CD4-positive, alpha-beta T cell (primary cell): ENCODE results near the gene LBHD2. TPM values are rescaled to one million over a fixed set of nuclear protein-coding genes. Genes with fewer than 3 reads are reported as not detected.

Experiments used
- ATAC-seq: fragments of 200-7000 bp; cut with Tn5 transposase; one replicate; pipeline ENCODE4 v1.10.0; 2022; ENCODE audit warnings: mild to moderate bottlenecking; ENCODE audit not compliant: poor library complexity
- CTCF ChIA-PET: fragments of 350-600 bp; sonication (Branson Sonifier 250); formaldehyde crosslinking; loops from one replicate; lab custom pipeline; 2021; ENCODE audit warnings: antibody characterized with exemption, inconsistent platforms; lab: Charles Lee
- POLR2A ChIA-PET: fragments of 350-600 bp; sonication (Branson Sonifier 250); formaldehyde crosslinking; loops from one replicate; lab custom pipeline; 2021; ENCODE audit warnings: antibody characterized with exemption, inconsistent platforms; lab: Charles Lee
- DNase-seq, 14 experiments: peaks; one replicate each; pipeline ENCODE4 v3.0.0-alpha.2; 2013 to 2020; ENCODE audit warnings: mixed read lengths in 2 of 14
- H3K27ac ChIP-seq, 2 donors: one replicate each; pipeline versions ENCODE4 v1.5.1 to v1.7.0; 2013; ENCODE audit warnings: low read length in 2 of 2, low read depth in 1 of 2, mild to moderate bottlenecking in 1 of 2
- H3K27me3 ChIP-seq, 2 experiments: 1 replicate in 1 of 2; 2 replicates in 1 of 2; pipeline versions ENCODE4 v1.6.1 to v1.7.0; 2013; ENCODE audit warnings: low read length in 2 of 2, control low read depth in 1 of 2, mild to moderate bottlenecking in 1 of 2, moderate library complexity in 1 of 2; ENCODE audit not compliant: insufficient read depth in 2 of 2, control insufficient read depth in 1 of 2
- H3K36me3 ChIP-seq: one replicate; pipeline ENCODE4 v1.6.1; 2013; ENCODE audit warnings: low read length, control low read depth; ENCODE audit not compliant: insufficient read depth
- H3K4me1 ChIP-seq: one replicate; pipeline ENCODE4 v1.6.1; 2013; ENCODE audit warnings: low read length, control low read depth; ENCODE audit not compliant: insufficient read depth
- H3K4me3 ChIP-seq: one replicate; pipeline ENCODE4 v1.5.1; 2013; ENCODE audit warnings: mild to moderate bottlenecking, low read length, moderate library complexity
- H3K9me3 ChIP-seq, 2 experiments: 1 replicate in 1 of 2; 2 replicates in 1 of 2; pipeline versions ENCODE4 v1.6.1 to v1.7.0; 2013; ENCODE audit warnings: low read length in 2 of 2, mild to moderate bottlenecking in 2 of 2, control low read depth in 1 of 2, moderate library complexity in 1 of 2; ENCODE audit not compliant: control insufficient read depth in 1 of 2, insufficient read depth in 1 of 2
- H3K27ac Mint-ChIP-seq: one replicate; pipeline ENCODE4 v1.8.0; 2020; ENCODE audit warnings: mixed read lengths
- H3K27me3 Mint-ChIP-seq: one replicate; pipeline ENCODE4 v1.8.0; 2021; ENCODE audit warnings: mixed read lengths
- H3K36me3 Mint-ChIP-seq: one replicate; pipeline ENCODE4 v1.8.0; 2021; ENCODE audit warnings: low read depth, mixed read lengths
- H3K4me1 Mint-ChIP-seq: one replicate; pipeline ENCODE4 v1.8.0; 2021; ENCODE audit warnings: low read depth, mixed read lengths
- H3K4me3 Mint-ChIP-seq: one replicate; pipeline ENCODE4 v1.8.0; 2020; ENCODE audit warnings: mild to moderate bottlenecking, mixed read lengths
- H3K9me3 Mint-ChIP-seq: one replicate; pipeline ENCODE4 v1.8.0; 2020; ENCODE audit warnings: mixed read lengths
- CTCF ChIP-seq: fragments of 200-600 bp; IDR thresholded peaks from one replicate; pipeline ENCODE4 v1.8.0; 2022; ENCODE audit warnings: antibody characterized with exemption, mild to moderate bottlenecking
- intact Hi-C, 2 experiments: fragments of 100-400 bp; cut with DNase I in 1 of 2; cut with micrococcal nuclease in 1 of 2; formaldehyde crosslinking; loops; one replicate each; pipeline versions ENCODE4 v1.15.1 to v1.9.0; 2023 to 2025; cut with DNase I, micrococcal nuclease
- polyA plus RNA-seq, 2 donors: library from polyadenylated mRNA; unstranded; fragments of 120-200 nt; gene quantifications; one replicate each; pipeline ENCODE4 v1.2.1, GENCODE V29; 2013
- total RNA-seq, 174 experiments: library from RNA in 2 of 174; stranded (reverse) in 2 of 174; gene quantifications; one replicate each; pipeline ENCODE4 v1.2.3 and lab custom pipeline; 2021 to 2026

Gene LBHD2
- total RNA-seq (not detected), total RNA-seq (lab: John Stamatoyannopoulos, UW) (0 to 0.16 (median 0) reads per million in 172 experiments)
- polyA plus RNA-seq (2013, experiment 1 of 2): not detected
- not detected for polyA plus RNA-seq (2013, experiment 2 of 2)

DNA sequence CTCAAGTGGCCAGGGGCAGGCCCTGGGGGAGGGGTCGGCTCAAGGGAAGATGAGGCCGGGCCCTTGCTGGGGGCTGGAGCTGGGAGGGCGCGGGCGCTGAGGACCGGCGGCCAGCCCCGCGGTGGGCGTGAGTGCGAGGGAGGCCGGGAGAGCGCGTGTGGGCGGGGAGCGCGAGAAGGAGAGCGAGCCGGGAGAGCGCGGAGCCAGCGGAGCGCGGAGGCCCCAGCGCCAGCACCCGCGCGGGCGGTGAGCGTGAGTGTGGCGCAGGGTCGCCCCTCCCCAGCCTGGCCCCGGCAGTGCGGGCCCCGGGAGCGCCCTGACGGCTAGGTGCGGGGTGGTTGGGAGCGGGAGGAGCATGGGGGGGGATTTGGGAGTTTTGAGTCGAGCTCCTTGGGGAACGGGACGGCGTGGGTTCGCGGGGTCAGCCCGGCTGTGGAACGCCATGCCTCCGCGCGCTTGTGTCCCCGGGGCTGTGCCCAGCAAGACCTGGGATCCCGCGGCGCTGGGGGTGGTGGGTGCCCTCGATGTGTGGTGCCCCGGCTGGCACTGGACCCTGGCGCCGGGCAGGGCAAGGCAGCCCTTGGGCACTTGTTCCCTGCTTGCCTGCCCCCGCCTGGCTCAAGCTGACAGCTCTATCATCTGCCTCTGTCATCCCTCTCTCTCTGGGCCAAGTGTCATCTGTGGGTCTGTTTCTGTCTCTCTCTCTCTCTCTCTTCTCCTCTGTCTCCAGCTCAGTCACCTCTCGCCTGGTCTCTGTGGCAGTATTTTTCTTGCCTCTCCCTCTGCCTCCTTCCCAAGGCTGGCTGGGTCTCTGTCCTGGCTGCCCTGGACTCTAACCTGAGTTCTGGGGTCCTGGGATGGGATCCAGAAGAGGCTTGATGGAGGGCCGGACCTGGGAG, at the start of gene LBHD2:
LBHD2 (plus strand) TSS at position 190 of the 899 bp plus-strand sequence. CDS start 1,803 bp downstream, outside the sequence.
- H3K4me1 ChIP-seq: no peaks in the 10 kb centered on the region
- intact Hi-C loops: no loop called here
- ATAC-seq (no peak), DNase-seq (no peak)
- no peak within 1 kb of the TSS for H3K4me3 ChIP-seq
- Mint-ChIP-seq H3K36me3 (no peaks in the 10 kb centered on the region), H3K9me3 (no peaks in the 10 kb centered on the region), H3K27ac (no peak within 1 kb of the TSS), H3K4me3 (no peak within 1 kb of the TSS), H3K27me3 (peaks cover 23% of the 10 kb centered on the region), H3K4me1 (no peaks in the 10 kb centered on the region)
- CTCF ChIA-PET: interaction anchor here (0.7 kb wide), 1 partner anchor 40 kb away, joined by 3 read pairs; no protein-coding TSS in a partner anchor
- H3K36me3 ChIP-seq: no peaks in the 10 kb centered on the region
- no peak within 1 kb of the TSS for H3K27ac ChIP-seq
- peaks cover 12 to 26% of the 10 kb centered on the region in 2 experiments for H3K27me3 ChIP-seq
- no peak for TF ChIP-seq CTCF
- POLR2A ChIA-PET: no interaction called here
- H3K9me3 ChIP-seq: peaks cover 0 to 19% of the 10 kb centered on the region in 2 experiments

- H3K4me3 Mint-ChIP-seq: no peak overlapping the region
- peaks cover 7% of the 10 kb centered on the region for H3K4me1 Mint-ChIP-seq
- Histone ChIP-seq H3K4me3 (no peak overlapping the region), H3K4me1 (peaks cover 3% of the 10 kb centered on the region), H3K36me3 (no peaks in the 10 kb centered on the region), H3K27me3 (peaks cover 0 to 5% of the 10 kb centered on the region in 2 experiments), H3K9me3 (peaks cover 0 to 15% of the 10 kb centered on the region in 2 experiments), H3K27ac (no peak overlapping the region)
- ChIA-PET CTCF (no interaction called here), POLR2A (no interaction called here)
- H3K27ac Mint-ChIP-seq: no peak overlapping the region
- no peaks in the 10 kb centered on the region for H3K9me3 Mint-ChIP-seq
- H3K27me3 Mint-ChIP-seq: peaks cover 15% of the 10 kb centered on the region
- no peak for TF ChIP-seq CTCF
- H3K36me3 Mint-ChIP-seq: peaks cover 7% of the 10 kb centered on the region
- intact Hi-C loops: no loop called here
- ATAC-seq (no peak), DNase-seq (no peak)
Measured at GRCh38 chr14:103041464-103041863, 42.5 kb upstream of the LBHD2 start.

- Histone ChIP-seq H3K27ac (no peak overlapping the region), H3K4me1 (peaks cover 3% of the 10 kb centered on the region), H3K27me3 (peaks cover 0 to 5% of the 10 kb centered on the region in 2 experiments), H3K9me3 (peaks cover 0 to 15% of the 10 kb centered on the region in 2 experiments), H3K4me3 (no peak overlapping the region), H3K36me3 (no peaks in the 10 kb centered on the region)
- no peak for DNase-seq
- Mint-ChIP-seq H3K4me3 (no peak overlapping the region), H3K9me3 (no peaks in the 10 kb centered on the region), H3K4me1 (peaks cover 7% of the 10 kb centered on the region), H3K27me3 (peaks cover 15% of the 10 kb centered on the region), H3K27ac (no peak overlapping the region), H3K36me3 (peaks cover 7% of the 10 kb centered on the region)
- no peak for TF ChIP-seq CTCF
- no peak for ATAC-seq
- intact Hi-C loops: no loop called here
- CTCF ChIA-PET: no interaction called here
- POLR2A ChIA-PET: no interaction called here
Measured at GRCh38 chr14:103043257-103044015, 40.6 kb upstream of the LBHD2 start.
